Transverse colon (tissue), 4 donors: ENCODE results near the gene RERE.

Experiments used
- CTCF ChIP-seq, 5 experiments: fragments of 200-600 bp in 3 of 5; fragments of 450-650 bp in 2 of 5; sonication (generic) in 3 of 5; IDR thresholded peaks; 1 replicate in 2 of 5; 2 replicates in 3 of 5; pipeline ENCODE4 v1.5.1; 2016 to 2017; ENCODE audit warnings: antibody characterized with exemption in 5 of 5, inconsistent platforms in 3 of 5, mild to moderate bottlenecking in 2 of 5, moderate library complexity in 1 of 5
- EP300 ChIP-seq: sonication (generic); formaldehyde crosslinking; IDR thresholded peaks from one replicate; pipeline ENCODE4 v1.6.1; 2017; ENCODE audit warnings: antibody characterized with exemption, low read depth
- POLR2A ChIP-seq: fragments of 450-650 bp; IDR thresholded peaks from one replicate; pipeline ENCODE4 v1.6.1; 2016; ENCODE audit warnings: antibody characterized with exemption, mild to moderate bottlenecking, moderate library complexity
- POLR2AphosphoS5 ChIP-seq, 3 donors: sonication (generic); formaldehyde crosslinking; IDR thresholded peaks; one replicate each; pipeline ENCODE4 v1.6.1; 2016; ENCODE audit warnings: antibody characterized with exemption in 3 of 3

DNA sequence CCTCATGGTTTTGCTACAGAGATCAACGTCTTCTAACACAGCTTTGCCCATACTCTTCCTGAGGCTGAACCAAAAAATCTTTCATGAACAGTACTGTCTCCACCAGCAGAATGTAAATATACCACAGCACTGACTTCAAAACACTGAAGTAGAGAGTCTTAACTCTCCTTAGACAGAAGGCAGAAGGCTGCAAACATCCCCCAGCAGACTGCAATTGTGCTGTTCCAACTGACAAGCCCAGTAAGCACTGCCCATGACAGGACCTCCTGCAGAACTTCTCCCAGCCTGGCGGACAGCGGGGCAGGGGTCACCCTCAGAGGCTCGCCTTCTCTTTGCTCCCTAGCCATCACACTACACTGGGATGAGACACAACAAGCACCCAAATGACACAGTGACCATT lies 218.7 kb downstream of the RERE start:
- TF ChIP-seq CTCF (IDR thresholded peaks at IDR 0.05) (no peak), POLR2A (no peak), POLR2AphosphoS5 (IDR thresholded peaks at IDR 0.05) (no peak), EP300 (no peak)
